MM.1S (cell line): ENCODE results near the gene LRMDA.

ENCODE experiments used
- CTCF ChIP-seq: fragments of 300-600 bp; sonication (generic); IDR thresholded peaks from 2 replicates; pipeline ENCODE4 v1.5.1; 2016; ENCODE audit warnings: antibody characterized with exemption, low read length, mixed read lengths
- EZH2 ChIP-seq: fragments of 300-600 bp; sonication (generic); optimal IDR thresholded peaks from 2 replicates; pipeline ENCODE3; 2017; ENCODE audit warnings: low read depth, mild to moderate bottlenecking, antibody characterized with exemption, low read length, mixed read lengths
- EZH2phosphoT487 ChIP-seq: fragments of 300-600 bp; sonication (generic); IDR thresholded peaks from 2 replicates; pipeline ENCODE4 v1.6.1; 2018; ENCODE audit warnings: antibody characterized with exemption, low read length

GRCh38 chr10:75634947-75635346 is 203.5 kb downstream of the LRMDA start:
- TF ChIP-seq CTCF: no peak
- TF ChIP-seq EZH2: no peak
- TF ChIP-seq EZH2phosphoT487: no peak
